NCI-H2171 (cell line): Measurements from ENCODE around the gene YIF1A.

Experiments
- DNase-seq: peaks from one replicate; lab custom pipeline; 2025; lab: John Stamatoyannopoulos, UW

Gene YIF1A, protein sequence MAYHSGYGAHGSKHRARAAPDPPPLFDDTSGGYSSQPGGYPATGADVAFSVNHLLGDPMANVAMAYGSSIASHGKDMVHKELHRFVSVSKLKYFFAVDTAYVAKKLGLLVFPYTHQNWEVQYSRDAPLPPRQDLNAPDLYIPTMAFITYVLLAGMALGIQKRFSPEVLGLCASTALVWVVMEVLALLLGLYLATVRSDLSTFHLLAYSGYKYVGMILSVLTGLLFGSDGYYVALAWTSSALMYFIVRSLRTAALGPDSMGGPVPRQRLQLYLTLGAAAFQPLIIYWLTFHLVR

DNA sequence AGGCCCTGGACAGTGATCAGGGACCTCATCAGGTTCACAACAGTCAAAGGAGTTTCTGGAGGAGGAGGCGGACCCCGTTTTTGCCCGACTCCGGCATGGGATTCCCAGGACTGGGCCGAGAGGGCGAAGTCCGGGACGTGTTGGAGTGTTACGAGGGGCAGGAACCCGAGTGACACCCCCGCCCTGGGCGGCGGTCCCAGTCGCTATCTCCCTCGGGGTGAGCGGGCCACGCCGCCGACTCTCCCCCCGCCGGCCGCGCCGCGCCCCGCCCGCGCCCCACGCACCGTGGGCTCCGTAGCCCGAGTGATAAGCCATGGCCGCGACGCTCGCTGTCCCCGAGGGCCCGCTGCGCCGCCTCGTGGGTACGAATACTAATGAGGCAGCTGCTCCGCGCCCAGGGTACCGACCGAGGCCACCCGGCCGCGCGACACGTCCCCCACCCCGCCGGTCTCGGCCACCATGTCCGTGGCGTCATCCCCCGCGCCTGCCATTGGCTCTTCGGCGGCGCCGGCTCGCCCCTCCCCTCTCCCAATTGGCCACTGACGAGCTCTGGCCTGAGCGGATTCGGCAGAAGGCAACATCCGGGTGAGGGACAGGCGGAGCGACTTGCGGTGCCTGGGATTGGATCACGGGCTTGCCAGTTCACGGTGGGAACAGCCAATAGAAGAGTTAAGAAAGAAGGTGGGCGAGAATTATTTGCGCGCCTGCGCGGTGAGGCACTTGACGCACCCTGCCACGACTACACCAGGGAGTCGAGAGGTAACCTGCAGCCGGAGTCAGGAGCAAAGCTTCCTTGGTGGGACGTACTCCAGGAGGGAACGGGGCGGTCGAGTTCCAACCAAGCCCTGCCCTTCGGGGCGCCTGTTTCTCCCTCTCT, at the start of gene YIF1A:
TSS of gene YIF1A (minus strand) at position 473 of the 877 bp plus-strand sequence. CDS start at position 315, 158 bp downstream.
- DNase-seq = peak; percentile 98

DNA sequence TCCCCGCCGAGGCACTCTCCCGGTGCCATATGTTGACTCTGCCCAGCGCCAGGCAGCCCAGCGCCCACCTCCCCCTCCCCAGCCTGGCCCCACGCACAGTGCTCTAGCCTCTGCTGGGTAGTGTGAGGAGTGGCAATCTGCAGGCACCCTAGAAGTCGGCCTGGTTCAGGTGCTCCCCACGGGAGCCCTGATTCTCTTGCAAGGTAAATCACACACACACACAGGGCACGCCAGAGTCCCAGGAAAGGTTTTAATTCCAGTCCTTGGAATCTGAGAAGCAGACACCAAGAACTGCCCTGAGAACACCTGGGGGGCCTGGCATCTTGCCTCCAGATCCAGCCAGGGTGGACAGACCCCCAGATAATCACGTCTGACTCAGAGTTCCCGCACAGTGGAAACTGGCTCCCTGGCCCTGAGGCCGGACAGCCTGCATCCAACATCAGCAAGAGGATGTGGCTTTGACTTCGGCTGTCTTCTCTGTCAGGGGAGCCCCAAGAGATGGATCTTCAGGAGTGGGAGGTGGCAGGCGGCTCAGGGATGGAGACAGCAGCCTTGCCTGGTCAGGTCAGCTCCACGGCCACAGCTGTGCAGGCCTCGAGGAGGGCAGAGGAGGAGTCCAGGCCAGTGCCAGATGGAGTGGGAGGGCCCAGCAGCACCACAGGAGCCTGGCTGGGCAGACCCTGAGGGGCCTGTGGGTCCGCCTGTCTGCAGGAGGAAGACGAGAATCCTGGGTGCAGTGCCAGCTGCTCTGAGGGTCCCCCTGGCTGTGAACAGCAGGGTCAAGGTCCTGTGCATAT, 48.4 kb upstream of the YIF1A start:
- DNase-seq = no peak

DNA sequence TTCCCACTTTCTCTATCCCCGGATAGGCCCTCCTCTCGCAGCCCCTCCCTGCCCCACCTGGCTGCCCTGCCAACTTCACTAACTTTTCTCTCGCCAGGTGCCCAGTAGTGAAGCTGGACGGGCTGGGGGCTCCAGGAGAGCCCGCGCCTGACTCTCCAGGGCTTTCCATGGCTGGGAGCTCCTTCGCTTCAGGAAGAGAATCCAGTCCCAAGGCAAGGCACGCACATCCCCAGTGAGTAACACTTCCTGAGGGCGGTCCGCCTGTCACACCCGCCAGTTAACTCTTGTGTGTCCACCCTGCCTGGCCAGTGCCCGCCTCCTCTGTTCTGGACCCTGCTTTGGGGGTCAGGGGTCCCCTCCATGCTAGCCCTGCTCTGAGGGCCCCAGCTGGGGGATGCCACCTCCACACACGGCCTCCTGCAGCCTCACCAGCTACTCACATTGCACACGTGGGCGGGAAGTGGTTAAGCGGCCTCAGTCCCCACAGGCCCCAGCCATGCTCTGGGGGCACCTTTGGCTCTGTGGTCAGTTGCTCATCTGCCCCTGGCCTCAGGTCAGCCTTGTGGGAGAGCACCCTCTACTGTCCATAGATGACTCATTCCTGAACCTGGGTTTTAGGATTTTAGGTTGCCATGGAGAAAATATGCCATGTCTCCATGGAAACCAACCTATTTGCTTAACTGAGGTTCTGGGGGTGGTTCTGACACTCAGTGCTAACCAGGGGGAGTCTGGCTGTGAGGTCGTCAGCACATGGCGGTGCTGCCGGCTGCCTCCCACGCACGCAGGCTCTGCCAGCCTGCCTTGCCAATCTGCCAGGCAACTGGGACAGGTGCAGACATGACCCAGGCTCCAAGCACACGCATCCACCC, 47.5 kb upstream of the YIF1A start, which contains the start of gene RIN1:
TSS of gene RIN1 (minus strand) at position 201 of the 869 bp plus-strand sequence. CDS start at position 169, 32 bp downstream.
- peak; percentile 92 for DNase-seq

DNA sequence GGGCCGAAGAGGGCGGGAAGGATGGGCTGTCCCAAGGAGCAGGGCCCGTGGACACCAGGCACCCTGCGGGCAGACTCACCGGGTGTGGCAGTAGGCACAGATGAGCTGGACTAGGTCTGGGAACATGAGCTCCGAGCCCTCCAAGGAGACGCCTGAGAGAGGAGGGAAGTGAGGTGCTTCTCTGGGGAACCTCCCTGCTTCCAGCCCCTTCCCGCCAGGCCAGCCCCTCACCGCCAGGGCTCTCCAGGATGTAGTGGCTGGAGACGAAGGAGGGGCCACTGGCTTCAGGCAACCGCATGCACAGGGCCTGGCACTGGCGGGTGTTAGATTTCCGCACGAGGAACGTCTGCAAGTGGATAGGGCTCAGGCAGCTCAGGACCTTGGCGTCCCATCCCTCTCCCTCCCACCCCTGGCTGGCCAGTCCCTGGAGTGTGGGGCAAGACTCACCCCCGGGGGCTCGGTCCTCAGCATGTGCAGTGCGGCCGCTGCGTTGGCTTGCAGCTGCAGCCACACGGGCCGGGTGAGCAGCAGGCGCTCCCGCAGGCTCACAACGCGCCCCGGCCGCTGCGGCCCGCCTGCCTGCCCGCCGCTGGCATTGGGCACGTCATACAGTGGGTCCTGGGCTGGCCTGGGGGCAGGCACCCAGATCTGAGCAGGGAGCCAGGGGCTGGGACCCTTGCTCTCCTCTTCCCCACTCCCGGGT, 46.7 kb upstream of the YIF1A start:
- peak; percentile 38 for DNase-seq

DNA sequence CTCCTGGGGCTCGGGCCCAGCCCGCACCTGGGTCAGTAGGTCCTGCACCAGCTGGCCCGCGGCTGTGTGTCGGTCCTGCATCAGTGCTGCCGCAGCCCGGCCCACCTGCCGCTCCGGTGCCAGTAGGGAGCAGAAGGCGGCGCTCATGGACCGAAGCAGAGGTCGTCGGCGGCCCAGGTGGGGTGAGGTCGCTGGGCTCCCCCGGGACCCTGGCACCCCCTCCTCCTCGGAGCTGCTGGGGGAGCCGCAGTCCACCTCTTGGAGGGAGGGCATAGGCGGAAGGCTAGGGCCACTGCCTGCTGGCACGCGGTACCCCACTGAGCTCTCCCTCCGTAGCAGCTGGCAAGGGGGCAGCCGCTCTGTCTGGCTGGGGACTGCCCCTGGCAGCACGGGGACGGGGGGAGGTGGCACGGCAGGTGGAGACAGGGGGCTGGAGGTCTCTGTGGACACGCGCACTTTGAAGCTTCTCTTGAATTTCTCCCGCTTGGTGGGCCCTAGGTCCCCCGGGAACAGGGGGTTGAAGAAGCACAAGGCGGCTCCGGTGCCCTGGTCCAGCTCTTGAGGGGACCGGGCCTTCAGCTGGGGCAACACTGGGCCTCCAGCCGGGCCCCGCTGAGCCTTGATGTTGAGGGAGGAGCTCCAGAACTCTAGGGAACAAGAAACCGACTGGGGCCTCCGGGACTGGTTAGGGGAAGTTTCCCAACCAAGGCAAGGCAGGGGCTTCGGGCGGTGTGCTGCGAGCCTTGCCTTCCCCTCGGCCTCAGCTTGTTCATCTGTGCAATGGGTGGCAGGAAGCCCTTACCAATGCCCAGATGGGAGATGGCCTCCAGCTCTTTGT, 45.9 kb upstream of the YIF1A start:
- DNase-seq = no peak

DNA sequence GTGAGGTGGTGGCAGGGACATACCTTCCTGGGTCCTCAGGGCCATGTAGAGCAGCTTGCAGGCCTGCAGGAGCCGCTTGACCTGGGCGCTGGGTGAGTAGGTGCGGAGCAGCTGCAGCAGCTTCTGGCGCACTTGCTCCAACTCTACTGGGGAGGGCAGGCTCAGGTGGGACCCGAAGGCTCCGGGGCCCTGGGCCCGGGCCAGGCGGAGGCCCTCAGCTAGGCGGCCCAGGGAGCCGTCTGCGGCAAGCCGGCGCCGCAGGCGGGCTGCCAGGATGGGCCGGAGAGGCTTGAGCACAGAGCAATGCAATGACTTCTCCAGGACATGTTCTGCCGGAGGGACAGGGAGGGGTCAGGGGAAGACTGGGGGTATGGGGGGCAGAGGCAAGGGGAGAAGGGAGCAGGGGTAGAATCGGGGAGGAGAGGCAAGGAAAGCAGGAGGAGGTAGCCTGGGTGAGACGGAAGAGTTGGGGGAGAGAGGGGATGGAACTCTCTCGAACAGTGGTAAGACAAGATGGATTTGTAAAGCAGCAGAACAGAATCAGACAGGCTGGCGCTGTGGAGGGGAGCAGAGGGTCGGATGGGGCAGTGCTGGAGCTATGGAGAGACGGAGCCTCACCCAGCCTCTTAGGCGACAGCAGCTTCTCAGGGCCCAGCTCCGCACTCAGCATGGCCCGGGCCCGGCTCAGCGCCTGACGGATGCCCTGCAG, 45.1 kb upstream of the YIF1A start:
- DNase-seq = no peak

DNA sequence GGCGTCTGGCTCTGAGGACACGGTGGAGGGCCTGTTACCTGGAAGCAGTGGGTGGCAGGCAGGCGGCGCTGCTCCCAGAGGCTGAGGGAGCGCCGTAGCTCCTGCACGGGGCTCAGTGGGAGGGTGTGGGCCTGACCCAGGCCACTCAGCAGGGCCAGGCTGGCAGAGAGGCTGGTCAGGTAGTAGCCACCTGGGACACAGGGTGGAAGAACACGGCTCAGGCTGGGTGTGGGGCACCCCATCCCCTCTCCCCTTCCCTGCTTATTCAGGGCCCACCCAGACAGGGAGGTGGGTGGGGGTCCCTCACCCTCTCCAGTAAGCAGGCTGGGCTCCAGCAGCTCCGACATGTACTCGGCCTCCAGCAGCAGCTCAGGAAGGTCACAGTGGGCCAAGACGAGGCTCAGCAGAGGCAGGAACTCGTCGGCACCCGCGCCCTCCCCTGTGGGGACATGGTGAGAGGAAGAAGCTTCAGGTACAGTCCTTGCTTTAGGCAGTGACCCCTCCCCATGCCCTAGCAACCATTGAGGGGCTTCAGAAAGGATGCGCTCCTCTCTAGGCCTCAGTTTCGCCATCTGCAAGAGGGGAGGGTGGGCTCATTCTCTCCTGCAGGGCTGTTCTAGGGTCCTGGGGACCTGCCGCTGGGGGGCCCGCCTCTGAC, 44.4 kb upstream of the YIF1A start:
- no peak for DNase-seq

DNA sequence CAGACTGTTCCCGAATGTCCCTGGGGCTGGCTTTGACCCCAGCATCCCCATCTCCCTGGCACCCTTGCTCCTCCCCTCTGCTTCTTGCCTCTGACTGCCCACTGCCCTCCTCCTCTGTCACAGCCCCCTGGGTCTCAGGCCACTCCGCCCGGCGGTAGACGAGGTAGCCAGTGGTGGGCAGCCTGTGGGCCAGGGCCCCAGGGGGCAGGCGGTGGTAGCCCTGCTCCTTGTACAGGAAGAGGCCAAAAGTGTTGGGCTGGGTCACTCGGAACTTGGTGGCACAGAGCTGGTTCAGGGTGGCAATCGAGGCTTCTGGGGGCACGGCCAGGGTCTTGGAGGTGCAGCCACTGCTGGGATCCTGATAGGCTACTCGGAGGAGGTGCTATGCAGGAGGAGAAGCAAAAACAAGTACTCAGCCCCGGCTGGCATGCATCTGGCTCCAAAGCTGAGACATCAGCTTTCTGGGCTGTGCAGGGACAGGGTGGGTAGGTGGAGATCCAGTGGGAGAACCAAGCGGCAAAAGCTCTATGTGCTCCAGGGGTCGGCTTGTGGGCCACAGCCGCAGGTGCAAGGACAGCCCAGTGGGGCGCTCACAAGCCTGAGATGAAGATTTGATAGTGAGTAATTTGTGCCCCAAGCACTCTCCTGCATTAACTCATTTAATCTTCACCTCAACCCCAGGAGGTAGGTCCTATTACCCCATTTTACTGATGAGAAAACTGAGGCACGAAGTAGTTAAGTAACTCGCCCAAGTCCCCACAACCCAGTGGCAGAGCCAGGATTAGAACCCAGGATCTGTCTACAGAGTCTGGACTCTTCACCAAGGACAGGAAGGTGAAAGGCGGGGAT, 43.7 kb upstream of the YIF1A start:
- no peak for DNase-seq

DNA sequence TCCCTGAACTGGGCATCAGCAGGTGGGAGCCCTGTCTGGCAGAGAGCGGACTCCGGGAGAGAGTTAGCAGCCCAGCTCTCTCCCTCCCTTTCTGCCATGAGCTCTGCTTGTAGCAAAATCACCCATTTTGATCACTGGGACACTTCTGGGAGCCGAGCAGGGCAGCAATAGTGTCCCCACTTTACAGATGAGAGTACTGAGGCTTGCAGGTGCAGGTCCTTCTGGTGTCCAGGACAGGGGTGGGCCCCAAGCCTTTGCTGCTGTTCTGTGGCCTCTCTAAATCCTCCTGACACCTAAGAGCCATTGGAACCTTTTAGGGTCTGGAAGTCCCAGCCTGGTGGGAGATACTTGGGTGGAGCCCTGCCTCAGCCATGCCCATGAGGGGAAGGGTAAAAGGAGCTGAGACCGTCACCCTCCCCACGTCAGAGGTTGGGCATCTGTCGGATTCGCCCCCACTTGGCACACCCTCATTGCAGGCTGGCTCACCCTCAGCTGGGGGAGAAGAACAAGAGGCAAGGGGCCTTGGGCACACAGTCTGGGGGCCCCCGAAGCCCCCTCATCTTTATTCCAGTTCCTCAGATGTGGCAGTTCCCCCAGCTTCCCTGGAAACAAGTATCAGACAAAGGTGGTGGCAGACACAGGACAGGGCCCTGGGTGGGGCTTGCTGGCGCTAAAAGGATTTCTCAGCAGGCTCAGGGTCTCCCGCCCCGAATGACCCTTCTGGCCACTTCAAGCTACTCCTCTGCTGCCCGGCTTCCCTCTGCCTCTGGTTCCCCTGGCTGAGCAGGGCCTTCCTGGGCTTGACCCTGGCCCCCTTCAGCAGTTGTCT, 42.8 kb upstream of the YIF1A start:
- DNase-seq = no peak

DNA sequence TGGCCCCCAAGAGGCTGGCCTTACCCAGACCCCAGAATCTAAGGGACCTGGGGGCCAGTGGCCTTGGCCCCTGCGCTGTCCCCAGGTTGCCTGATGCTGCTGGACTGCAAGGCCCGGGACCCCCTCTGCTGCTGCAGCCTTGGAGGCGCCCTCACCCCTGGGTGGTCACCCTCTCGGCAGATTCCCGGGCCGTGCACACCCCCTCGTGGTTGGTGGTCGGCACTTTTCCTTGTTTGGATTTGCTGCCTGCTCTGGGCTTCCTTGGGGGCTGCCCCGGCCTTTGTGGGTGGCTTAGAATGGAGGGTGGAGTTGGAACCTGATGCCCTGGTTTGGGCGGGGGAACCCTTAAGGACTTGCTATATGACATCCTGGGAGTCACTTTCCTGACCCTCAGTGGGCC, 42.0 kb upstream of the YIF1A start:
- no peak for DNase-seq

DNA sequence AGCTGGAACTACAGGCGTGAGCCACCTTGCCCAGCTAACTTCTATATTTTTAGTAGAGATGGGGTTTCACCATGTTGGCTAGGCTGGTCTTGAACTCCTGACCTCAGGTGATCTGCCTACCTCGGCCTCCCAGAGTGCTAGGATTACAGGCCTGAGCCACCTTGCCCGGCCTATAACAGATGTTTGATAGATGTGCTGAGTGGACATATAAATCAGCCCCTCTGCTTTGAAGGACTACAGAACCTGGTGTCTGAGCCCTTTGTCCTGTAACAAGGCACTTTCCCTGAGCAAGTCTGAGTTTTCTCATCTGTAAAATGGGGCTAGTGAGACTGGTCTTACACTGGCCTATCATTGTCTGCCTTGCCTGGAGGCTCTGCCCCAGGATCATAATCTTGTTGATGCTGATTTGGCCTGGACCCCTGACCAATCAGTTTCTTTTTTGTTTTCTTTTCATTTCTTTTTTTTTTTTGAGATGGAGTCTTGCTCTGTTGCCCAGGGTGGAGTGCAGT, 40.3 kb upstream of the YIF1A start:
- no peak for DNase-seq

DNA sequence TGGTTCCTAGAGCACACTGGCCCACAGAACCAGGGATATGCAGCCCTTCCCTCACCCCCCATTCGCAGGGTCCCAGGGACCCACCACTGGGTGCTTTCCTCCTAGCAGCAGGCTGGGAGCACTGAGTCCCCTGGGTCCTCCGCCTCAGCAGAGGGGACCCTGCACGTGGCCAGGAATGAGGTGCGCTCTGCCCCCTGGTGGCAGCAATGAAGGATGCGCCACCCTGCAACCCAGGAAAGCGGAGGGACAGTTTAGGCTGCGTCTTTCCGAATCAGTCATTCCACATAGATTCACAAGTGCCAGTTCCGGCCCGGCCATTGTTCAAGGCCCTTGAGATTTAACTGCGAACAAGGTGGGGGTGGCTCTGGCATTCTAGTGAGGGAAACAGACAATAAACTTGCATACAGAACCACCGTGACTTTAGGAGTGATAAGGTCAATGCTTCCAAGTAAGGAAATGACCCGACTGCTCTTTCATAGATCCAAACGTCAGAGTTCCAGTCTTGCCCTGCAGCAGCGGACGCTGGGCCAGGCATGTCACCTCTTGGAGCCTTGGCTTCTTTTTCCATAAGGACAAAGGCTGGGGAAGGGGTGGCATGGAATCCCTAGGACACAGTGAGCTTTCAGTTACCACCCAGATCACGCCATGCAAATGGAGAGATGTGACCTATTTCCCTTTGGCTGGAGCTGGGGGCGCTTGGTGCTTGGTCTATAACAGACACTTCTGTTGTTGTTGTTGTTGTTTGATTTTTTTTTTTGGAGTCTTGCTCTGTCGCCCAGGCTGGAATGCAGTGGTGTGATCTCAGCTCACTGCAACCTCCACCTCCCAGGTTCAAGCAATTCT, 39.6 kb upstream of the YIF1A start:
- DNase-seq = peak; percentile 69

DNA sequence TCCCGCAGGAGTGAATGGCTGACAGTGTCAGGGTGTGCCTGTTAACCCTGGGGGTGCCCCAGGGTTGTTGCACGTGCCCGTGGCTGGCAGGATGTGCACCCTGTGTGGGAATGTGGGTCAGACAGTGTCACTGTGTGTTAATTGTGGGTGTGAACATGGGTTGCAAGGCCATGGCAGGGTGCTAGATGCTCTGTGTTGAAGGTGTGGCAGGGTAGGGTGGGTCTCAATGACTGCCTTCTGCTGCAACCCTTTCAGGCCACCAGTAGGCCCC, 39.0 kb upstream of the YIF1A start:
- no peak for DNase-seq

DNA sequence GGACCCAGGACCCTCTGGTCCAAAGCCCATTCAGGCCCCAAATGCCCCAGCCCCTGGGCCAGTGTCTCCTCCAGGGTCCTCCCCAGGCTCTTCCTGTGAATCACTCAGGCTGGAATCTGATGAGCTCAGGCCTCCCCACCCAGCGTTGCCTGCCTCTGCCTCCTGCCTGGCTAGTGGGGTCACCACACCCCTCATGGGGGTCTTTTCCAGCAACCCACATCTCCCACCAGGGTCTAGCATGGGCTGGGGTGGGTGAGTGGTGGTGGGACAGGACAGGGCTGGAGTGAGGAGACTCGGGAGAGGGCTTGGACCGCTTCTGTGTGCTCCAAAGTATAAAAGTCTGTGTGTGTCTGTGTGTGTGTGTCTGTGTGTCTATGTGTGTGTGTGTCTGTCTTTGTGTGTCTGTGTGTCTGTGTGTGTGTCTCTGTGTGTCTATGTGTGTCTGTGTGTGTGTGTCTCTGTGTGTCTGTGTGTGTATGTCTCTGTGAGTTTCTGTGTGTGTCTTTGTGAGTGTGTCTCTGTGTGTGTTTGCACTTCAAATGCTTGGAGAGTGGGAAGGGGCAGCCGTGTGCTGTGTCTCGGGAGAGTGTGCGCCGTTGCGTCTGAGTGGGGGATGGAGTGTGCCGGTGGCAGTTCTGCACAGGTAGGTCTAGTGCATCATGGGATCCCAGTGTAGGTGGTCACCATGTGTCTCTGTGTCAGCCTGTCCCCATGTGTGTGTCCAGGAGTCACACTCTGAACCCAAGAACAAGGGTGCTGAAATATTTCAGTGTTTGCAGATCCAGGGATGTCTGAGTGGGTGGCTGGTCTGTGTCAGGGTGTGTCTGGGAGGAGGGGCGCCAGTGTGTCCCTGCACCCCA, 38.5 kb upstream of the YIF1A start:
- DNase-seq = no peak
